Kidney epithelial cell (primary cell): ENCODE results near the gene PARVG. TPM values are rescaled to one million over a fixed set of nuclear protein-coding genes. Genes with fewer than 3 reads are reported as not detected.

ENCODE experiments used
- DNase-seq: peaks from one replicate; pipeline ENCODE4 v3.0.0-alpha.2; 2010; ENCODE audit warnings: low read depth
- H3K27me3 ChIP-seq: 2 replicates; pipeline ENCODE4 v1.6.0; 2011; ENCODE audit warnings: low read length; ENCODE audit not compliant: control insufficient read depth, insufficient read depth
- H3K36me3 ChIP-seq: 2 replicates; pipeline ENCODE4 v1.5.1; 2011; ENCODE audit warnings: low read length; ENCODE audit not compliant: control insufficient read depth, insufficient read depth
- H3K4me3 ChIP-seq: 2 replicates; pipeline ENCODE4 v1.5.1; 2011; ENCODE audit warnings: low read depth, mild to moderate bottlenecking, control low read depth, low read length
- total RNA-seq: library from RNA; depleted of rRNA; stranded (reverse); fragments of >200 nt; gene quantifications from 2 replicates; pipeline ENCODE4 v1.2.3, GENCODE V29; 2015
- TF ChIP-seq, protein P1 (sequence below): IDR thresholded peaks from 2 replicates; pipeline ENCODE4 v1.5.1; 2011; ENCODE audit warnings: mild to moderate bottlenecking, moderate library complexity, low read length, control low read depth, inconsistent platforms; ENCODE audit not compliant: insufficient read depth, poor library complexity, severe bottlenecking

The PARVG gene
- total RNA-seq, 1 donor from 2014 or later, result not detected

DNA sequence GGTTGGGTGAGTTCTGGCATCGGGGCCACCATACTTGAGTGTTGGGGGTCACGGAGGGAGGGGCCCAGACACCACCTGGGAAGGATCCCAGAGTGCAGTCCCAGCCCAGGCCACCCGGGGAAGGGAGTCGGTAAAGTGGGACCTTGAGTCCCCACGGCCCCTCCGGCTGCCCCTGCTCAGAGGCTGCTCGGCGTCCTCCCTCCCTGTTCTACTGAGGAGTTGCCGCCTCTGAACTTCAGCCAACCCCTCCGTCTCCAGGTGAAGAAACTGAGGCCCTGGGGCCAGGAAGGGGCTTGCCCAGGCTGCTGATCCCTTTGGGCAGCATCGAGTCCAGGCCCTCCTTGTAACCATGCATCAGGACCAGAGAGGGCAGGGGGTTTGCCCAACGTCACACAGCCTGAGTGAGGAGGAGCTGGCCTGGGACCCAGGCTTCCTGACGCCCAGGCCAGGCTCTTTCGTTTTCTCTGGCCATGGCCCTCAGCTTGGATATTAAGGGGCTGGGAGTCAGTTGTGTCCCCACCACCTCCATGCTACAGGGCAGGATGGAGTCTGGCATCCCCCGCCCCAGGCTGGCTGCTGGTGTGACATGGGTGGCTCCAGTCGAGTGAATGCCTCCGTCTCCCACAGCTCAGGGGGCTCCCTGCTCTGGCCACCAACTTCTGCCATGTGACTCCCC, 1.3 kb downstream of the PARVG start:
- TF ChIP-seq, protein P1, sequence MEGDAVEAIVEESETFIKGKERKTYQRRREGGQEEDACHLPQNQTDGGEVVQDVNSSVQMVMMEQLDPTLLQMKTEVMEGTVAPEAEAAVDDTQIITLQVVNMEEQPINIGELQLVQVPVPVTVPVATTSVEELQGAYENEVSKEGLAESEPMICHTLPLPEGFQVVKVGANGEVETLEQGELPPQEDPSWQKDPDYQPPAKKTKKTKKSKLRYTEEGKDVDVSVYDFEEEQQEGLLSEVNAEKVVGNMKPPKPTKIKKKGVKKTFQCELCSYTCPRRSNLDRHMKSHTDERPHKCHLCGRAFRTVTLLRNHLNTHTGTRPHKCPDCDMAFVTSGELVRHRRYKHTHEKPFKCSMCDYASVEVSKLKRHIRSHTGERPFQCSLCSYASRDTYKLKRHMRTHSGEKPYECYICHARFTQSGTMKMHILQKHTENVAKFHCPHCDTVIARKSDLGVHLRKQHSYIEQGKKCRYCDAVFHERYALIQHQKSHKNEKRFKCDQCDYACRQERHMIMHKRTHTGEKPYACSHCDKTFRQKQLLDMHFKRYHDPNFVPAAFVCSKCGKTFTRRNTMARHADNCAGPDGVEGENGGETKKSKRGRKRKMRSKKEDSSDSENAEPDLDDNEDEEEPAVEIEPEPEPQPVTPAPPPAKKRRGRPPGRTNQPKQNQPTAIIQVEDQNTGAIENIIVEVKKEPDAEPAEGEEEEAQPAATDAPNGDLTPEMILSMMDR, result no peak
- no peak overlapping the region for H3K4me3 ChIP-seq
- H3K36me3 ChIP-seq, result no peaks in the 10 kb centered on the region
- no peak for DNase-seq
- H3K27me3 ChIP-seq, result peaks cover 12% of the 10 kb centered on the region

DNA sequence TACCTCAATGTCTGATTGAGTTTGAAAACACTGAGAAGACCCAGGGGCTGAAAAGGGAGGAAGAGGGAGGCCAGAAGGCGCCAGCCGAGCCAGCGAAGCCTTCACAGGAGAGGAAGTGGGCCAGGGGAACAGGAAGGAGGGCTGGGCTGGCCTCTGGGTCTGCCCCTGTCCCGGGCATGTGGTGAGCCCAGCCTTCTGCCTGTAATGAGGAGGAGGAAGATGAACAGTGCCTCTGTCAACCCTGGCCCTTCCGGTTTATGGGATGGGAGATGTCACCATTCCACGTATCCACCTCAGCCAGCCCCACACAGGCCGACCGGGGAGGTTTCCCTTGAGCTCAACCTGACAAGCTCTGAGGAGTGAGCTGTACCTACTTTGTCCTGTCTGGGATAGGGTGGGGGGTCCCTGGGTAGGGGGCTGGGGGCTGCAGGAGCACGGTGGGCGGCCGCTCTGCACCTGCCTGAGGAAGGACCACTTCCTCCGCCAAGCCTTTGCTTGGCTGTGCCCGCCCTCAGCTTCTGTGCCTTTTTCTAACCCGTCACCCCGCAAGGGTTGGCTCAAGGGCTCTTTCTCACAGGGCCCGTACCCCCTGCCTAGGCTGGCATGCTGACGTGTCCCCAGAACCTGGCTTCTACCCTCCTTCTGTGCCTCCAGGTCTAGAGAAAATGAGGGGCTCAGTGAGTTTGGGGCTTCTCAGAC, 2.0 kb downstream of the PARVG start:
- no peak overlapping the region for H3K4me3 ChIP-seq
- H3K36me3 ChIP-seq, result no peaks in the 10 kb centered on the region
- DNase-seq, result no peak
- H3K27me3 ChIP-seq, result peaks cover 12% of the 10 kb centered on the region
- TF ChIP-seq, protein P1, result no peak

GRCh38 chr22:44183287-44183588, 2.5 kb downstream of the PARVG start:
- no peak overlapping the region for H3K4me3 ChIP-seq
- no peaks in the 10 kb centered on the region for H3K36me3 ChIP-seq
- DNase-seq, result no peak
- TF ChIP-seq, protein P1, result no peak
- H3K27me3 ChIP-seq, result peaks cover 12% of the 10 kb centered on the region

DNA sequence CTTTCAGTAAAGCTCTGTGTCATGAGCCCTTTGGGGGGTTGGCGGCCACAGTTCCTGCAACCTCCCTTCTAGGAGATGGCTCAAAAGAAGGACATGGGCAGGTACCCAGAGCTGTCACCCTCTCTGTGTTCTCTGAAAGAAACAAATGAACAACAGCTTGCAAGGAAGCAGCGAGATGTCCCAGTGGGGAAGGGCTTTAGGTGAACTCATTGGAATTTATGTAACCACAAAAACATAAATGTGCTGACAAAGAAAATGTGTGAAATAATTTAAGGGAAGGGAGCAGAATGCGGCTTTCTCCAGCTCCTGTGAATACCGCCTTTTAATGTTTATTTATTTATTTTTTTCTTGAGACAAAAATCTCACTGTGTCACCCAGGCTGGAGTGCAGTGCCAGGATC, 3.3 kb downstream of the PARVG start:
- TF ChIP-seq, protein P1, result no peak
- no peaks in the 10 kb centered on the region for H3K36me3 ChIP-seq
- H3K27me3 ChIP-seq, result peaks cover 12% of the 10 kb centered on the region
- DNase-seq, result no peak
- no peak overlapping the region for H3K4me3 ChIP-seq

- no peaks in the 10 kb centered on the region for H3K36me3 ChIP-seq
- H3K27me3 ChIP-seq, result peaks cover 10% of the 10 kb centered on the region
- TF ChIP-seq, protein P1, result no peak
- DNase-seq, result no peak
- no peak overlapping the region for H3K4me3 ChIP-seq
These were observed 4.8 kb downstream of the PARVG start for GRCh38 chr22:44185237-44186120.
